HCT116 (cell line): ENCODE results near the gene THBS3. TPM values are rescaled to one million over a fixed set of nuclear protein-coding genes. Genes with fewer than 3 reads are reported as not detected.

Experiments
- ATAC-seq: fragments of 200-7000 bp; cut with Tn5 transposase; 2 replicates; pipeline ENCODE4 v1.9.1; 2020; ENCODE audit warnings: mild to moderate bottlenecking, moderate library complexity
- BruUV-seq: library from RNA; stranded (reverse); fragments of 400-500 nt; replicated peaks from 2 replicates; lab custom pipeline; 2021; lab: Mats Ljungman, UMichigan
- CTCF ChIA-PET: fragments of 300-600 bp; sonication (Branson Sonifier 250); formaldehyde crosslinking; loops from one replicate; lab custom pipeline; 2021; ENCODE audit warnings: antibody characterized with exemption; lab: Charles Lee
- POLR2A ChIA-PET: fragments of 300-600, 350-600 bp; sonication (Branson Sonifier 250); formaldehyde crosslinking; loops from one replicate; lab custom pipeline; 2021; ENCODE audit warnings: antibody characterized with exemption; lab: Charles Lee
- RAD21 ChIA-PET, 2 experiments: fragments of 300-600 bp; sonication (Branson Sonifier 250); formaldehyde crosslinking; loops; one replicate each; lab custom pipeline; 2023; ENCODE audit warnings: low total read pairs in 2 of 2; ENCODE audit not compliant: uncharacterized antibody in 2 of 2, unreplicated experiment in 2 of 2, low non-redundant PET in 1 of 2; lab: Charles Lee
- DNase-seq: peaks from one replicate; pipeline ENCODE4 v3.0.0-alpha.2; 2010; ENCODE audit warnings: low read depth, low spot score
- H2AFZ ChIP-seq: fragments of 200-600 bp; shearing (Covaris generic), sonication (generic); 2 replicates; pipeline ENCODE4 v1.6.1; 2017; ENCODE audit warnings: low read depth, mixed run types, mixed read lengths, antibody characterized with exemption, low read length; ENCODE audit not compliant: poor library complexity, severe bottlenecking
- H3K27ac ChIP-seq: 2 replicates; pipeline ENCODE4 v1.5.1; 2012; ENCODE audit warnings: low read depth, low read length
- H3K27me3 ChIP-seq: fragments of 200-600 bp; sonication (generic); 2 replicates; pipeline ENCODE4 v1.6.1; 2016; ENCODE audit warnings: mixed run types, low read length, mixed read lengths; ENCODE audit not compliant: insufficient read depth
- H3K36me3 ChIP-seq, 2 experiments: fragments of 200-500 bp in 1 of 2; fragments of 200-600 bp in 1 of 2; sonication (Bioruptor generic) in 1 of 2; sonication (generic) in 1 of 2; 2 replicates each; pipeline versions ENCODE4 v1.5.1 to v1.6.1; 2014 to 2016; ENCODE audit warnings: low read length in 2 of 2, inconsistent platforms in 1 of 2, mixed read lengths in 1 of 2, mixed run types in 1 of 2; ENCODE audit not compliant: insufficient read depth in 2 of 2, control insufficient read depth in 1 of 2
- H3K4me1 ChIP-seq, 2 experiments: fragments of 200-600 bp in 1 of 2; sonication (generic) in 1 of 2; 2 replicates each; pipeline versions ENCODE4 v1.5.1 to v1.6.1; 2012 to 2017; ENCODE audit warnings: low read length in 2 of 2, inconsistent platforms in 1 of 2, mild to moderate bottlenecking in 1 of 2, mixed read lengths in 1 of 2, mixed run types in 1 of 2, moderate library complexity in 1 of 2; ENCODE audit not compliant: insufficient read depth in 2 of 2, control insufficient read depth in 1 of 2
- H3K4me2 ChIP-seq: fragments of 200-600 bp; sonication (generic); 2 replicates; pipeline ENCODE4 v1.6.1; 2017; ENCODE audit warnings: mixed run types, low read length, mixed read lengths
- H3K4me3 ChIP-seq, 2 experiments: fragments of 200-600 bp in 1 of 2; sonication (generic) in 1 of 2; replicated peaks in 1 of 2; 2 replicates each; pipeline ENCODE4 v1.5.1; 2011 to 2016; ENCODE audit warnings: low read length in 2 of 2, control low read depth in 1 of 2, low read depth in 1 of 2, mild to moderate bottlenecking in 1 of 2, mixed read lengths in 1 of 2, mixed run types in 1 of 2
- H3K79me2 ChIP-seq: fragments of 200-600 bp; sonication (generic); 2 replicates; pipeline ENCODE4 v1.6.1; 2017; ENCODE audit warnings: mild to moderate bottlenecking, mixed run types, low read length, moderate library complexity, mixed read lengths; ENCODE audit not compliant: insufficient read depth
- H3K9ac ChIP-seq: fragments of 200-600 bp; sonication (generic); 2 replicates; pipeline ENCODE4 v1.6.1; 2016; ENCODE audit warnings: low read length, mixed read lengths
- H3K9me2 ChIP-seq: fragments of 200-600 bp; sonication (generic), shearing (Covaris generic); 2 replicates; pipeline ENCODE4 v1.6.1; 2017; ENCODE audit warnings: mixed run types, mild to moderate bottlenecking, moderate library complexity; ENCODE audit not compliant: insufficient read depth
- H3K9me3 ChIP-seq, 2 experiments: fragments of 200-500 bp in 1 of 2; fragments of 200-600 bp in 1 of 2; sonication (Bioruptor generic) in 1 of 2; sonication (generic) in 1 of 2; 2 replicates each; pipeline ENCODE4 v1.6.1; 2014 to 2017; ENCODE audit warnings: low read length in 2 of 2, mixed read lengths in 2 of 2, inconsistent platforms in 1 of 2, low read depth in 1 of 2, mild to moderate bottlenecking in 1 of 2, mixed run types in 1 of 2, moderate library complexity in 1 of 2; ENCODE audit not compliant: control insufficient read depth in 1 of 2, insufficient read depth in 1 of 2
- H4K20me1 ChIP-seq: fragments of 200-600 bp; sonication (generic), shearing (Covaris generic); 2 replicates; pipeline ENCODE4 v1.6.1; 2017; ENCODE audit warnings: mixed run types, mild to moderate bottlenecking, moderate library complexity; ENCODE audit not compliant: insufficient read depth
- ATF3 ChIP-seq: IDR thresholded peaks from 2 replicates; pipeline ENCODE4 v1.6.1; 2012
- CTCF ChIP-seq, 3 experiments: fragments of 200-600 bp in 1 of 3; sonication (generic) in 1 of 3; IDR thresholded peaks in 2 of 3; conservative IDR thresholded peaks in 1 of 3; 2 replicates each; pipeline ENCODE4 v1.5.1; 2012 to 2017; ENCODE audit warnings: low read depth in 2 of 3, low read length in 2 of 3, antibody characterized with exemption in 1 of 3, borderline replicate concordance in 1 of 3, control low read depth in 1 of 3, mild to moderate bottlenecking in 1 of 3, mixed read lengths in 1 of 3, mixed run types in 1 of 3, moderate library complexity in 1 of 3; ENCODE audit not compliant: insufficient read depth in 1 of 3
- ELF1 ChIP-seq: IDR thresholded peaks from 2 replicates; pipeline ENCODE4 v1.6.1; 2012; ENCODE audit warnings: low read depth, borderline replicate concordance
- EZH2phosphoT487 ChIP-seq: fragments of 200-600 bp; IDR thresholded peaks from 2 replicates; pipeline ENCODE4 v1.6.1; 2018; ENCODE audit warnings: antibody characterized with exemption, borderline replicate concordance
- FOSL1 ChIP-seq: IDR thresholded peaks from 2 replicates; pipeline ENCODE4 v1.6.1; 2012; ENCODE audit warnings: low read depth
- JUND ChIP-seq: IDR thresholded peaks from 2 replicates; pipeline ENCODE4 v1.6.1; 2012
- POLR2AphosphoS5 ChIP-seq: IDR thresholded peaks from 2 replicates; pipeline ENCODE4 v1.6.1; 2011; ENCODE audit warnings: mild to moderate bottlenecking, low read depth, low read length, moderate library complexity
- REST ChIP-seq: IDR thresholded peaks from 2 replicates; pipeline ENCODE4 v1.6.1; 2012; ENCODE audit warnings: low read depth
- SIN3A ChIP-seq: IDR thresholded peaks from 2 replicates; pipeline ENCODE4 v1.6.1; 2012; ENCODE audit warnings: low read depth
- SP1 ChIP-seq: IDR thresholded peaks from 2 replicates; pipeline ENCODE4 v1.6.1; 2012; ENCODE audit warnings: low read depth
- SRF ChIP-seq: IDR thresholded peaks from 2 replicates; pipeline ENCODE4 v1.6.1; 2012; ENCODE audit warnings: low read depth
- YY1 ChIP-seq: IDR thresholded peaks from 2 replicates; pipeline ENCODE4 v1.6.1; 2011; ENCODE audit warnings: low read length, low read depth, moderate library complexity, mild to moderate bottlenecking; ENCODE audit not compliant: insufficient replicate concordance; ENCODE audit errors: extremely low read depth
- ZBTB33 ChIP-seq: IDR thresholded peaks from 2 replicates; pipeline ENCODE4 v1.6.1; 2011; ENCODE audit warnings: mild to moderate bottlenecking, low read length, moderate library complexity; ENCODE audit not compliant: insufficient replicate concordance; ENCODE audit errors: extremely low read depth
- ZFX ChIP-seq: fragments of 450-650 bp; IDR thresholded peaks from 2 replicates; pipeline ENCODE4 v1.6.1; 2017
- ZNF274 ChIP-seq: fragments of 200-500 bp; sonication (Bioruptor generic); IDR thresholded peaks from 2 replicates; pipeline ENCODE4 v1.6.1; 2014; ENCODE audit warnings: mild to moderate bottlenecking, low read depth, low read length, inconsistent platforms
- intact Hi-C: fragments of 100-400 bp; cut with micrococcal nuclease; formaldehyde crosslinking; loops from 2 replicates; pipeline ENCODE4 v1.10.0; 2022
- total RNA-seq: library from RNA; stranded (reverse); gene quantifications from one replicate; pipeline ENCODE4 v1.2.1, GENCODE V29; 2021; ENCODE audit not compliant: unreplicated experiment

THBS3 gene
- total RNA-seq, 1 experiment from 2014 or later: 15.9 TPM

- Histone ChIP-seq H3K4me1 (peaks cover 16 to 35% of the 10 kb centered on the region in 2 experiments; a peak in 3 of 4 replicates), H3K9me2 (no peaks in the 10 kb centered on the region), H3K9me3 (no peaks in the 10 kb centered on the region), H3K9ac (no peak overlapping the region)
- CTCF ChIA-PET: interaction anchor here (0.8 to 4.1 kb wide), 22 partner anchors 8 to 399 kb away, joined by 3 to 44 read pairs (median 6); partner anchors contain the start of genes CLK2, FDPS, HCN3 and KRTCAP2
- TF ChIP-seq JUND (no peak), POLR2AphosphoS5 (no peak), ZNF274 (no peak), SRF (no peak), ZBTB33 (no peak), ATF3 (no peak), YY1 (no peak), ZFX (no peak), SP1 (no peak), CTCF (IDR thresholded peaks at IDR 0.05 in 2 of 3, conservative IDR thresholded peaks at IDR 0.05 in 1 of 3; ENCODE audit: borderline replicate concordance in 1 of 3, insufficient read depth in 1 of 3, low read depth in 2 of 3, low read length in 2 of 3) (no peak), SIN3A (no peak), REST (no peak), ELF1 (no peak), EZH2phosphoT487 (no peak), FOSL1 (no peak)
- TF ChIP-seq, all 23 proteins: peak for 0
- no TSS peak for BruUV-seq
- Histone ChIP-seq H3K27me3 (no peaks in the 10 kb centered on the region), H3K27ac (peak overlapping the region; percentile 23; the same call in 1 of the 2 replicates), H4K20me1 (no peaks in the 10 kb centered on the region), H3K79me2 (peaks cover 11% of the 10 kb centered on the region; the same call in 1 of the 2 replicates), H3K4me2 (no peak overlapping the region), H3K4me3 (no peak overlapping the region), H2AFZ (no peak overlapping the region), H3K36me3 (peaks cover 0 to 2% of the 10 kb centered on the region in 2 experiments; a peak in 3 of 4 replicates)
- ATAC-seq (no peak), DNase-seq (no peak)
- ChIA-PET RAD21 (interaction anchor here (1.2 to 2.0 kb wide), 2 partner anchors 72 kb away, joined by 4 to 9 read pairs; no protein-coding TSS in a partner anchor), POLR2A (interaction anchor here (0.8 to 1.3 kb wide), 4 partner anchors 11 to 74 kb away, joined by 3 to 5 read pairs (median 3); partner anchors contain the start of genes CLK2 and SCAMP3)
- intact Hi-C loops: loop anchor here (5.0 kb wide), 1 partner anchor 56 kb away; the partner anchor contains the start of gene FDPS
Measured at GRCh38 chr1:155251566-155251965, 43.9 kb upstream of the THBS3 start.
